HG03135 (cell line): Measurements from ENCODE around the gene OR6M1.
A peak's percentile ranks its signal among the peaks of the same experiment; 100 is the strongest.

Source experiments
- ATAC-seq: cut with Tn5 transposase; IDR thresholded peaks from one replicate; pipeline ENCODE4 v1.9.1; 2021; ENCODE audit warnings: mild to moderate bottlenecking, moderate library complexity; ENCODE audit not compliant: unreplicated experiment

The OR6M1 gene

DNA sequence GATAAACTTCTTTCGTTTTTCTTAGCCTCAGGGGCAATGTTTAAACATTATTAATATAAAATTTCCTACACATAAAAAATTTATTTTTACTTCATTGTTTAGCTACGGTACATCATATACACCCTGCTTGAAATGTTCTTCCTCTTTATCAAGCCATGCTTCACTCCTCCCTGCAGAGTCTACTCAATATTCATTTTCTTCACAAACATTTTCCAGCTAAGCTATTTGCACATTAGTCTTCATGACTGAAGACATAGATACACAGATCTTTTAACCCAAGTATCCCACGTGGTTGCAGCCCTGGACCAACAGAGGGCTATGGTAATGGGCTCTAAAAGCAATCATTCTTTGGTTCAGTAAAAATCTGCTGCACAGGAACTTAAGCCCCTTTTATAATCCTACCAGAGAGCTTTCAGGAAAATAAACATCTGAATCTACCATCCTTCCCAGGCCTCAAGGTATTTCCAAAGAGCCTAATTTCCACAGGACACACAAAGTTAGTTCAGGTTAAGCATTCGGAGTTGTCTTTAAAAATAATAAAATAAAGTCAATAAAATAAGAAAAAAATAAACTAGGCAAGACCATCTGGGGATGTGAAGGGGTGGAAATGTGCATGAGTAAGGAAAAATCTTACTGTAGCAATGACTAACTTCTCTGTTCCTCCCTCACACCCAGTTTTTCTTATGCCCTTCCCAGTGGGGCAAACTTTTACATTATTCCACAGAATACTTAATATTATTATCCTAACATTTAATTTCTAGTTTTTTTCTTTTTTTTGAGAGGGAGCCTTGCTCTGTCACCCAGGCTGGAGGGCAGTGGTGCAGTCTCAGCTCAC is 30.2 kb downstream of the OR6M1 start:
- ATAC-seq, result no peak

DNA sequence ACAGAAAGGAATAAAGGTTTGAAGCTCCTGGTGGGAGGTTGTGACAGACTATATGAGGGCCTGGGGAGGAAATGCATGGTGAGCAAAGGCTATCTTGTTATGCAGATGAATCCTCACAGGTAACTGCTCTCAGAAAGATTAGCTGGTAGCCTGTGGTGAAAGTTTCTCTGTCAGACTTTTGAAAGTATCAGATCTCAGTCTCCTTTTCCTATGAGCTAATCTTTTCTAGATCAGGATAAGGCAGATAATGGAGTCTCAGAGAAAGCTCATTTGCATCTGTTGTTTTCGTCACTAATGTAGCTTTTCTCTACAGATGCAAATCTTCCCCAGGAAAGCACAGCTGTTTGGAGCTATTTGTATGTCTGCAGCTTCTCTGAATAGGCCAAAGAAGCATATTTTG is 30.9 kb downstream of the OR6M1 start:
- no peak for ATAC-seq

- ATAC-seq, result no peak
These were observed 32.2 kb downstream of the OR6M1 start for GRCh38 chr11:123773959-123774358.

GRCh38 chr11:123773026-123773425 is 33.1 kb downstream of the OR6M1 start:
- ATAC-seq, result no peak

GRCh38 chr11:123771664-123772063 is 34.5 kb downstream of the OR6M1 start:
- ATAC-seq, result no peak

- no peak for ATAC-seq
These were observed 35.4 kb downstream of the OR6M1 start for GRCh38 chr11:123770712-123771111.

DNA sequence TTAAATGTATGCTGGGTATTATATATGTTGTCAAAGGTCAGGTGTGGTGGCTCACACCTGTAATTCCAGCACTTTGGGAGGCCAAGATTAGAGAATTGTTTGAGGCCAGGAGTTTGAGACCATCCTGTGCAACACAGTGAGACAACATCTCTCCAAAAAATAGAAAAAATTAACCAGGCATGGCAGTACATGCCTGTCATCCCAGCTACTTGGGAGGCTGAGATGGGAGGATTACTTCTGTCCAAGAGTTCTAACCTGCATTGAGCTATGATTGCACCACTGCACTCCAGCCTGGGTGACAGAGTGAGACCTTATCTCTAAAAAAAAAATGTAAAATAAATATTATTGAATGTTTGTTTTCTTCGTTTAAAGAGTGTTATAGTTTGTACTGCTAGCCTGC is 40.5 kb downstream of the OR6M1 start:
- no peak for ATAC-seq

DNA sequence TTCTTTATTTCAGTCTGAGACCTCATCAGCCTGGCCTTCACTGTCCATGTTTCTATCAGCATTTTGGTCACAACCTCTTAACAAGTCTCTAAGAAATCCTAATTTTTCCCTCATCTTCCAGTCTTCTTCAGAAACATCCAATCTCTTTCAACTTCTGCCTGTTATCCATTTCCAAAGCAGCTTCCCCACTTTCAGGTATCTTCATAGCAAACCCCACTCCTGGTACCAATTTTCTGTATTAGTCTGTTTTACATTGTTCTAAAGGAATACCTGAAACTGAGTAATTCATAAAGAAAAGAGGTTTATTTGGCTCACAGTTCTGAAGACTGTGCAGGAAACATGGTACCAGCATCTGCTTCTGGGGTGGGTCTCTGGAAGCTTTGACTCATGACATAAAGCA is 43.7 kb downstream of the OR6M1 start:
- no peak for ATAC-seq

DNA sequence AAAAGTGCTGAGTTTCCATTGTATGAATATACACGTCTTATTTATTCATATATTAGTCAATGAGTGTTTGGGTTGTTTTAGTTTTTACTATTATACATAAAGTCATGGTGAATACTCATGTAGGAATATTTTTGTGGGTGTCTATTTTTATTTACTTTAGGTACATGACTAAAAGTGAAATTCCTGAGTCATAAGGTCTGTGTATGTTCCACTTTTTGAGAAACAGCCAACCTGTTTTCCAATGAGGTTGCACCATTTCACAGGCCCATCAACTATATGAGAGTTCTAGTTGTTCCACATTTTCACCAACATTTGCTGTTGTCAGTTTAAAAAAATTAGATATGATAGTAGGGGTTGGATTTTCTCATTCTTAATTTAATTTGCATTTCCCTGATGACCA is 45.3 kb downstream of the OR6M1 start:
- peak; percentile 80 for ATAC-seq

DNA sequence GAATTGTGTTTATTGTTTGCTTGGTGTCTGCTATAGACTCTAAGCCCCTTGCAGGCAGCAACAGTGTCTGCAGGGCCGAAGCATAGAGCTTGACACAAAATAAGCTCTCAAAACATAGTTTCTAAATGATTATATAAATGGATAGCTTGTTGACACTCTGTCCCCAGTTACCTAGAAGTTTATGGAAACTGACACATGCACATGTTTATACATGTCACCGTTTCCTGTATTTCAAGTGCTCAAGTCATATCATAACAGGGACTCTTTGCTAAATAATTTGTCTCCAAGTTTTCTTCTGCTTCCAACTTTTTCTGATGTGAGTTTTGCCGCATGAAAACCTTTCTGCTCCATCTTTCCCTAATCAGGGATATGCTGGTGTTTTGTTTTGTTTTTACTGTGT is 48.2 kb downstream of the OR6M1 start:
- ATAC-seq, result no peak

DNA sequence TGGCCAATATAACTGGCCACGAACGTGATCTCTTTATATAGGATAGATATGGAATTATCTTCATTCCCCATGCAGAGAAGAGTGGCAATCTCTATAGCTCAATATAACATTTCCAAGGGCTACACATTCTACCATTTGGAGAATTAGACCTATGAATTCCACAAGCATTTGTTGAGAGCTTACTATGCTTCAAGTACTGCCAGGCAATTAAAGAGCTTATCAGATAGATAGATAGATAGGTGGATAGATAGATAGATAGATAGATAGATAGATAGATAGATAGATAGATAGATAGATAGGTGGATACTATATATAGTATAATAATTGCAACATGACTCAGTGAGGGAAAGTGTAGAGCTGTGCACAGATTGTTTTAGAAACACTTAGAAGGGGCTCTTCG is 50.3 kb downstream of the OR6M1 start:
- no peak for ATAC-seq
